ENCODE measurements around the gene LIM2.
"Not testable (repeated sequence)": the region's sequence is repeated elsewhere in the genome, so short reads cannot be mapped to it uniquely, and the experiment has no call there.

DNA sequence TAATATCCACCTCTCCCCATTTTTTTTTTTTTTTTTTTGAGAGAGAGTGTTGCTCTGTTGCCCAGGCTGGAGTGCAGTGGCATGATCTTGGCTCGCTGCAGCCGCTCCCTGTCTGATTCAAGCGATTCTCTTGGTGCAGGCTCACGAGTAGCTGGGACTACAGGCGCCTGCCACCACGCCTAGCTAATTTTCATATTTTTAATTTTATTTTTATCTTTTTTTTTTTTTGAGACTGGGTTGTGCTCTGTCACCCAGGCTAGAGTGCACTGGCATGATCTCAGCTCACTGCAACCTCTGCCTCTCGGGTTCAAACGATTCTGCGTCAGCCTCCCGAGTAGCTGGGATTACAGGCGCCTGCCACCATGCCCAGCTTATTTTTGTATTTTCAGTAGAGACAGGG lies 32.7 kb upstream of the LIM2 start:
- TF ChIP-seq, protein P1, sequence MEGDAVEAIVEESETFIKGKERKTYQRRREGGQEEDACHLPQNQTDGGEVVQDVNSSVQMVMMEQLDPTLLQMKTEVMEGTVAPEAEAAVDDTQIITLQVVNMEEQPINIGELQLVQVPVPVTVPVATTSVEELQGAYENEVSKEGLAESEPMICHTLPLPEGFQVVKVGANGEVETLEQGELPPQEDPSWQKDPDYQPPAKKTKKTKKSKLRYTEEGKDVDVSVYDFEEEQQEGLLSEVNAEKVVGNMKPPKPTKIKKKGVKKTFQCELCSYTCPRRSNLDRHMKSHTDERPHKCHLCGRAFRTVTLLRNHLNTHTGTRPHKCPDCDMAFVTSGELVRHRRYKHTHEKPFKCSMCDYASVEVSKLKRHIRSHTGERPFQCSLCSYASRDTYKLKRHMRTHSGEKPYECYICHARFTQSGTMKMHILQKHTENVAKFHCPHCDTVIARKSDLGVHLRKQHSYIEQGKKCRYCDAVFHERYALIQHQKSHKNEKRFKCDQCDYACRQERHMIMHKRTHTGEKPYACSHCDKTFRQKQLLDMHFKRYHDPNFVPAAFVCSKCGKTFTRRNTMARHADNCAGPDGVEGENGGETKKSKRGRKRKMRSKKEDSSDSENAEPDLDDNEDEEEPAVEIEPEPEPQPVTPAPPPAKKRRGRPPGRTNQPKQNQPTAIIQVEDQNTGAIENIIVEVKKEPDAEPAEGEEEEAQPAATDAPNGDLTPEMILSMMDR (IDR thresholded peaks at IDR 0.05) = not testable (repeated sequence)
- not testable (repeated sequence) for TF ChIP-seq EZH2 (IDR thresholded peaks at IDR 0.05; ENCODE audit: borderline replicate concordance, insufficient read depth, low read depth, low read length, poor library complexity, severe bottlenecking)

Data from B cell (primary cell).